Mammary epithelial cell (primary cell): ENCODE data around the gene CHGA.

Experiments used
- CTCF ChIP-seq, 2 donors: IDR thresholded peaks in 1 of 2; conservative IDR thresholded peaks in 1 of 2; 2 replicates each; pipeline ENCODE4 v1.5.1; 2011 to 2012; ENCODE audit warnings: inconsistent platforms in 2 of 2, low read length in 2 of 2, mild to moderate bottlenecking in 2 of 2, control low read depth in 1 of 2, low read depth in 1 of 2; ENCODE audit not compliant: insufficient read depth in 1 of 2; ENCODE audit errors: extremely low read depth in 1 of 2
- EZH2 ChIP-seq: IDR thresholded peaks from 2 replicates; pipeline ENCODE4 v1.6.1; 2012; ENCODE audit warnings: low read length, inconsistent platforms, borderline replicate concordance

DNA sequence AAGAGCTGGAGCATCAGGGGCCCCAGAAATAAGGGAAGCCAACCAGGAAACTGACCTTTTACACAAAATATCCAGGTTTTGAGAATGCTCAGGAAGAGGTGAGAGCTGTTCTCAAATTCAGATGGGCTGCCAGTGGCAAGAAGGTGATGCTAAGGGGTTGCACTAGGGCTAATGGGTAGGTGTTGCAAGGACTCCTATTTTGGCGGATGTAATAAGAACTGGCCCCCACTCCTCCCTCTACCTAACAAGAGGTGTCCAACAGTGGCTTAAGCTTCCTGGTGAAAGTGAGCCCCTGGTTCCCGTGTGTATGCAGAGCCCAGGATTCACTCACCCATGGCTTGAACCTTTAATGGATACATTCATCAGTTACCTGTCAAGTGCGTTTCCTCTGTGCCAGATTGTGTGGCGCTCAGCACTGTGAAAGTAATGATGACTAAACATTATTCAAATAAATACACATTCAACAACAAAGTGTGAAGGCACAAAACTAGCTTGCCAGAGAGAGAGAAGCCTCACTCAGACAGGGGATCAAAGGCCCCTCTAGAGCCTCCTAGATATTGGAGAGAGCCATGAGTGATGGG lies 705 bp upstream of the CHGA start:
- TF ChIP-seq CTCF (conservative IDR thresholded peaks at IDR 0.05 in 1 of 2, IDR thresholded peaks at IDR 0.05 in 1 of 2; ENCODE audit: extremely low read depth in 1 of 2, insufficient read depth in 1 of 2, low read depth in 1 of 2, low read length in 2 of 2) (no peak), EZH2 (no peak)
